D341Med (cell line): Measurements from ENCODE around the gene LMF1.
"Not testable (repeated sequence)": the region's sequence is repeated elsewhere in the genome, so short reads cannot be mapped to it uniquely, and the experiment has no call there.

Experiments used
- DNase-seq: peaks from one replicate; pipeline ENCODE4 v3.0.0; 2012; ENCODE audit warnings: low spot score

Gene LMF1

DNA sequence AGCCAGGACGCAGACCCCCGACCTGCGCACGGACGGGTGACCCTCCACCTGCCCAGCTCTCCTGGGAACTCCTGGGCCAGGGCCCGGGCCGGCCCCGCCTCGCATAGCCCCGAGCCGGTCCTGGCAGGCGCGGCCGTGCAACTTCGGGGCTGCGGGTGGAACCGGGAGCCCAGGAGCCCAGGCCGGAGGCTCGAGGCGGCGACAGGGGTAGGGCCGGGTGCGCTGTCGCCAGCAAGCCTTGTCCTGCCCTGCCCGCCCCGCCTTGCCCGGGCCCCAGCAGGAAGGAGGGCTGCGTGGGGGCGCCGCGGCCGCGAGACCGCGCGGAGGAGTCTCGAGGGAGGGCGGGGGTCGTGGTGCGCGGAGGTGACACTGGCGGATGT, 408 bp downstream of the LMF1 start:
- DNase-seq: no peak

DNA sequence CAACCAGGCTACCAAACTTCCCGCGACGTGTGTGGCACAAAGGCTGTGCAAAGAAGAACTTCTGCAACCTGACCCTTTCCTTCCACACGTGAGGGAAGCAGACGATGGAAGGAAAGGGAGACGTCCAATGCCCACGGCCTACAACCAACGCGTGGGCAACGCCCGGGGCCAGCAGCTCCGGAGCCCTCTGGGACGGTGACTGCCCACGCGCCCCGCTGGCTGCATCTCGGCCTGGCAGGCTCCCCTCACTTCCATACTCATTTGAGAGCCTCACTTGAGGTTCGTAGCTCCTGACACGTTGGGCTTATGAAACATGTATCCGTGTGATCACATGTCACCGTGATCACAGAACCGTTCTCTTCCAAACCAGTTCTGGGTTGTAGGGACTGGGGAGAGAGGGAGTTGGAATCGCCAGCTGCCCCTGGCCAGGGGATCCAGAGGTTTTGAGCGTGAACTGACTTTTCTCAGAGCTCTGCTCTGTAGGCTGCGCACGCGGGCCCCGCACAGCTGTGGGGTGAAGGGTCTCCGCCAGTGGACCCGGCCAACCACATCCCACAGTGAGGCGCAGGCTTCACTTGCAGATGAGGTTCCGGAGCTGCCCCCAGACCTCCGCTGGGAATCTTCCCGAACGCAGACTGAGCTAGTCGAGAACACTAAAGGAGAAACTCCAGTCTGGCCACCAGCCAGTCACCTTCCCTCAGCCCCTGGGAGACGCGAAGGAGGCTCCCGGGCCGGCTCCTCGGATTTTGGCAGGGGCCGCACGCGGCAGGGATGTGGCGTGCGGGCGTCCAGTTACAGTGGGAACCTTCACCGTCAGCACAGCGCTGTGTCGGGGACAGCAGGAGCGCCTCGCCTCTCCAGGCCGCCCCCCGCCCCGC, 1.0 kb downstream of the LMF1 start:
- DNase-seq: no peak

DNA sequence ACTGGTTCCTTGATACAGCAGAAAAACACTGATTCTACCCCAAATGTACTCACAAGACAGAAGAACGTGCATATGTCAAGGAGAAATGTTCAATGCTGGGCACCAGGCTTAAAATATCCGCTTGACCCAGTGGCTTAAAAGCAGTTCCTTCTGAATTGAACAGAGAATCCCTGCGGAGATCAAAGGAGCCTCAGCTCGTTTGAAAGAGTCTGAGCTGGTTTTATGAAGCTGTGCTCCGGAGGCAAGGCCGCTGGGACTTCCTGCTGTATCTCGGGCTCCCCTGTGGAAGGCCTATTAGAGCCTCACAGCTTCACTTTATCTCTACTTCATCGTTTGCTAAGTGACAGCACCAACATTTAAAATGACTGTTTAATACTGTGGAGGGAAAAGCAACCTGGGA, 2.2 kb downstream of the LMF1 start:
- DNase-seq: no peak

DNA sequence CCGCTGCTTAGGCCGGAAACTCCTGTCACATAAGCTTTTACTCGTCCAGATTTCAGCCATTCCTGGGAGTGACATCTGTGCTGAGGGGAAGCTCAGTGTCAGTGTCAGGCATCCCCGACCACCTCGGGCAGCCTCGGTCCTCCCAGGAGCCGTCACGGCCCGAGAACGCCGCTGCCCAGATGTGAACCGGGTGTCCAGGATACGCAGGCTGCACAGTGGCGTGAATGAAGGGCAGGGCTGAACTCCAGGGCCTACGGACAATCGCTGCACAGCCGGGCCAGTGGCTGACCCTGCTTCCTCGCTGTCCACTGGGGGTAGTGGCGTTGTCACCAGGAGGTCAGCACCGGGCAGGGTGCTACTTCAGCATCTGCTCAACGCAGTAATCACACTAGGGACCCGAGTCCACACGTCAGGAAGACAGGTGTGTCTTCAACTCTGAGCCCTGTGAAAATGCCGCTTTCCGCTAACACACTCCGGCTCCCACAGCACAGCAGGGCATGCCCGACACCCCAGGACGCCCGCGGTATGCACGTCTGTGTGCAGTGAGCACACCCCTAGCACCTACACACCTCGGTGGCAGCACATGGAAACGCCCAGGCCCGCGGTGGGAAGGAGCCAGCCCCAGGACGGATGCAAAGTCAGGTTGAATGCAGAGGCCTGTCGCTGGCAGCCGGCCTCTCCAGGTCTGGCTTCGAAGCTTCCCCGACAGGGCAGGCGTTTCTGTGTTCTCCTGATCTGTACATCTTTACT, 3.1 kb downstream of the LMF1 start:
- DNase-seq: no peak

DNA sequence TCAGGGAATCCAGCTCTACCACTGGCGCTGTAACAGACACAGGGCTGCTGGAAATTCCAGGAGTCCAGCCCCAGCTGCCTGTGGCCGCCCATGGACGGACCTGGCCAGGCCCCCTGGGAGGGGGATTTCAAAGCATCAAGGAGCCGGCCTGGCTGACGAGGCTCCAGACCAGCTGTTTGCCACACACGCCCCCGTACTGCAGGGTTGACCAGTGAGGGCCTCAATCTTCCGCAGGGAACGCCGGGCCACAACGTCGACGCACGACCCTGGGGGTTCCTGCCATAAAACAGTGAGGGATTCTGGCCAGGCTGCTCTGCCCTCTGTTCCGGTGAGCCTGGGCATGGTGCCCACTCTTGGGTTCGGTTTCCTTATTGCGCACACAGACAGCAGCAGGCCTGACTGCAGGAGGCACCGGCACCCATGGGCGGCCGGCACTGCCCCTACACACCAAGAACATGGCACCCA, 3.7 kb downstream of the LMF1 start:
- DNase-seq: no peak

DNA sequence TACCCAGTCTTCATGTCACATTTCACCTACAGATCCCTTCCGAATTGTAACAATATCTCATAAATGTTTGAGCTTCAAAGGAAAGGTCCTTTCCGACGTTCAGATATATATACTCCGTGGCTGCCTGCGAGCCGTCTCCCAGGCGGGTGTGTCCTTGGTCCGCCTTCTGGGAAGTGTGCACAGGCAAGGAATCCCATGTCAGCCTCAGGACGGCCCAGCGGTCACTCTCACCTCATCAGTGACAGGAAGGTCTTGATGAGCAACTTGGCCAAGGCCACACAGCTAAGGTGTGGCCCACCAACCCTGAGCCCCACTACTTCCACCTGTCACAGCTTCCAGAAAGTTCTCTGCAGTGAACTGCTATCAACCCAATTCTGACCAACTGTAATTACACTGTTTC, 4.3 kb downstream of the LMF1 start:
- no peak for DNase-seq

DNA sequence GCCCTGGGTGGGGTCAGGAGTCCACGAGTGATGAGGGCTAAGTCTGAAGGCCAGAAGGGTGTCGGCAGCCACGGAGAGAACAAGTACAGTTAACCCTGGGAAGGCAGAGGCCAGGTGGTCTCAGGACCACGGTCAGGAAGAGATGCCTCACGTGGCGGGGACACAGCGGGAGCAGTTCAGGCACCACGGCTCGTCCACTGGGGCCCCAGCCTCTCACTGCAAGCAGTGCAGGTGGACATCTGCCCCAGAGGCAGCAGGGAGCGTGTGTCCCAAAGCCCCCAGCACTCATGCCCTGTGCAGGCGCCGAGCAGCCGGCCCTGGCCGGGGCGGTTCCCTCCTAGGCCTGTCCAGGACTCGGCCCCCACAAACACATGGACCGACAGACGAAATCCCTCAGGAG, 4.7 kb downstream of the LMF1 start:
- DNase-seq: no peak

DNA sequence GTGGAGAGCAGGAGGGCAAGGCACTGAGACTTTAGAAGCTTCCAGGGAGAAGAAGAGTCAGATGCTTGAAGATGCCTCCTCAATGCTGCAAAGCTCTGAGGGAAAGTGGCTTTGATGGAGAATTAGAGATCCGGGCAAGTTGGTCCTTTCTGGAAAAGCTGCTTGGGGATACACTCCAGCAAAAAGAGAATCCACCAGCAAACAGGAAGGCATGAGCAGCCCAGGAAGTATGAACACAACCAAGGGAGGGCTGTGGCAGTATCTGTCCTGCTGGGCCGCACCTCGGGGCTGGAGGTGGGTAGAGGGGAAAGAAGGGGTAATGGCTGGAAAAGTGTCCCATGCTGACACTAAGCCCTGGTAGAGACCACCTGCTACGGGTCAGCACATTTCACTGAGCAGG, 5.3 kb downstream of the LMF1 start:
- no peak for DNase-seq

DNA sequence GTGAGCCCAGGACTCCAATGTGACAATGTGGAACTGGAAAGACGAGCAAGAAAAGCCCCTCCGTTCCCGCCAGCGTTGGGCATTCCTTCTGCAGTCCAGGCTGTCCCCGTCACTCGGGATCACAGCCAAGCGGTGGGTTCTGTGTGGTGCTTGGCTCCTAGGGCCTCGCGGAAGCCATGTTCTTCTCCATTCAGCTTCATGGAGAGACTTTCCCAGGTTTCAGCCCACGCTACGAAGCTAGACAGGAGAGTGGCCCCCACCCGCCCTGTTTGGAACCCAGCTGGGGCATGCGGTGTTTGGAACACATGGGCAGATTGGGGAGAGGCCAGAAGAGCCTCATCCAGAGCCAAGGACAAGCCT, 5.8 kb downstream of the LMF1 start:
- DNase-seq: no peak

DNA sequence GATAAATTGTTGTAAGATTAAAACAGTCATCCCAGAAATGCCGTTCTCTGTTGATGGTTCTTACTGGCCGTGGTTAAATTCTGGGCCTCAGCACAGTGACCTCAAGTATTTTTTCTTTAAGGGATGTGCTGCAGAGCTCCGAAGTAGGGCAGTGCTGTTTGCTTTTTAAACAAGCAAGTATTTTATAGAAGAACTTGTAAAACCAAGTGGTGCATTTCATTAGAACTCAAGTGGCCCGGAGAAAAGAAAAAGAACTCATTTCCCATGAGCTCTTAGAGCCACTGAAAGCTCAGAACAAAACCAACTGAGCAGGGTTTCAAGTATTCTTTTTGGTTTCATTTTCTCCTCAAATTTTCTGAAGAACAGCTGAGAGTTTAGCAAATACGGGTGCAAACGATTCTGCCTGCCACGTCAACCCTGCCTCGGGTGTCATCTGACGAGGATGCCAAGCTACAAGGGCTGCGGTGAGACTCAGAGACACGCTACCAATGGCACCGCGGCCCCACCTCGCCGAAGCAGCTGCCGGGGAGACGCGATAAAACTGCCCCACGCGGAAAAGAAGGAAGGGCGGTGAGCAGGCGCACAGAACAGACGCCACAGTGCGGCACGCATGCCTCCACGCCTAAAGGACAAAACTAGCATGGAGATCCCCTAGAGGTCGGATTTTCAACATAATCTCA, 6.3 kb downstream of the LMF1 start:
- DNase-seq: no peak

DNA sequence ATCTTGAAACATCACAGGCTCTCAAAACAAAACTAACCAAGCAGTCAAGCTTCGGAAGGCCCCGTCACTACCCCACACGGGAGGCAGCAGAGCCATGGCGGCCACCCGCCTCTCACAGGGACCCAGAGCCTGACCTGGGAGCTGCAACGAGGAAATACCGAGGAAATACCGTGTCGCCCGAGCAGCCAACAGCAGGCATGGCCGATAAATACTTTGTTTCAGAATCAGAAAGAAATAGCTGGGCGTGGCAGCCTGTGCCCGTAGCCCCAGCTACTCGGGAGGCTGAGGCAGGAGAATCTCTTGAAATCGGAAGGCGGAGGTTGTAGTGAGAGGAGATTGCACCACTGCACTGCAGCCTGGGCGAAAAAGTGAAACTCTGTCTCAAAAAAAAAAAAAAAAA, 6.9 kb downstream of the LMF1 start:
- DNase-seq: no peak

DNA sequence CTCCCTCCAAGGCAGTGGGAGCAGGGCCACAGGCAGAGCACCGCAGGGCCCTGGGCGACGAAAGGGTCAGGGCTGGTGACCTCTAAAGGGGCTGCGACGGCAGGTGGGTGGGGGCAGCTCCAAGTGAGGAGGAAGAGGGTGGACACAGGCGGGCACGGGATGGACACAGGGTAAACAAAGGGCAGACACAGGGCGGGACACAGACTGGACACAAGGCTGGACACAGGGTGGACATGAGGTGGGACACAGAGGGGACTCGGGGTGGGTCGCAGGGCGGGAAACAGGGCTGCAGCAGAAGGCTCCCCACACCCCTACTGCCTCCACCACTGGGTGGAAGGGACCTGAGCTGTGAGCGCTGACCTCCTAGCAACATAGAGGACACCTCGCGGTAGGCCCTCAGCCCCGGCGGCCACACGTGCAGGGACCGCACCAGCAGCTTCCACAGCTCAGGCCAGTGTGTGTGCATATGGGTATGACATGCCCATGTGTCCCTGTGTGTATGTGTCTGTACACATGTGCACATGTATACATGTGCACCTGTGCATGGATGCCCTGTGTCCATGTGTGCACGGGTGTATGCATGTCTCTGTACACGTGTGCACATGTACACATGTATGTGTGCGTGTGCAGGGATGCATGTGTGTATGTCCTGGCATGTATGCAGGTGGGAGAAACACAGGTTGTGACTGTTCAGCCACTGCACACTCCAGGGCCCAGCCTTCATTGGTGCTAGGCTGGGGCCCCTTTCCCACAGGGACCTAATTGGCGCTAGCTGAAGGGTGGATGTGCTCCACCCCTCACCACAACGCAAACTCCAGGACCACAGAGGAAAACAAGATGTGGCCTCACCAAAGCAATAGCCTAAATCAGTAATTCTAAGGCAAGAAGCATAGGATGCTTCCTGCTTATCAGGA, 7.6 kb downstream of the LMF1 start:
- no peak for DNase-seq

DNA sequence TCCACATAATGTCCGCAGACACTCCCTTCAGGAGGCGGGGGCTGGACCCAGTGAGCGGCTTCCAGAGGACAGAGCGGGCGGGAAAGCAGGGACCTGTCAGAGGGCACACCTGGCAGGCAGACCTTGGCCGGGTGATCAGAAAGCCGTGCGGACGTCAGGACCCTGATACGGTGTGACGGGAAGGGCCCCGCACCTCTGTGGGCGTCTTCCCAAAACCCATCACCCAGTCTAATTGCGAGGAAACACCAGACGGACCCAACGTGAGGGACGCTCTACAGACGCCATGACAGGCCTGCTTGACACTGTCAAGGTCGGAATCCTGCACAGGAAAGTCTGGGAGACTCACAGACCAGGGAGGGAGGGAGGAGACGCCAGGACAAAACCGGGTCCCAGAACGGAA, 8.4 kb downstream of the LMF1 start:
- no peak for DNase-seq

DNA sequence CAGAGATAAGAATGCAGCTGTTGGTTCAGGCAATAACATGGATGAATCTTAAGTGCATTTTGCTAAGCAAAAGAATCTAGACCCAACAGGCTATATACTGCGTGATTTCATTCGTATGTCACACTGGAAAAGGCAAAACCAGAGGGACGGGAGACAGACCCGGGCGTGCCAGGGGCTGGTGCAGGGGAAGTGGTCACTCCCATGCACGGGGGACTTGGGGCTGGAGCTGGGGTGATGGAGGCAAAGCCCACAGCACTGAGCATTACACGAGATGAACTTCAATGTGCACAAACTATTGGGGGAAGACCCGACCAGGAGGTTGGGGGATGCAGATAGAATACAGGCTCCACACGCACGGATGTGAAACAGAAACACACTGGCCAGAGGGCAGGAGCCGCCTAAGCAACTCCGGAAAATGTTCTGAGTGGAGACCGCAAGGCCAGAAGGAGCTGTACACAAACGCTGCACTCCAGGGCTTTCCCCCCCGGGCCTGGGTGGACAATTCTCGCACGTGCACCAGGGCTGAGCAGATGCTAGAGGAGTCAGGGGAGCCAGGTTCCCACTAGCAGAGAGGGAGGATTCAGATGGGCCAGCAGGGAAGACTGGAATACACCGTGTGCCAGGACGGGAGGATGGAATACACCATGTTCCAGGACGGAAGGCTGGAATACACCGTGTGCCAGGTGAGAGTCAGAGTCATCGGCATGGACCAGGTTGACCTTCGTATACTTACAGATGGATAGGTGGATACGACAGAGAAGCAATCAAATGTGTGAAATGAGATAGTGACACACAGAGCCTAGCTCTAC, 11.3 kb downstream of the LMF1 start:
- DNase-seq: no peak

DNA sequence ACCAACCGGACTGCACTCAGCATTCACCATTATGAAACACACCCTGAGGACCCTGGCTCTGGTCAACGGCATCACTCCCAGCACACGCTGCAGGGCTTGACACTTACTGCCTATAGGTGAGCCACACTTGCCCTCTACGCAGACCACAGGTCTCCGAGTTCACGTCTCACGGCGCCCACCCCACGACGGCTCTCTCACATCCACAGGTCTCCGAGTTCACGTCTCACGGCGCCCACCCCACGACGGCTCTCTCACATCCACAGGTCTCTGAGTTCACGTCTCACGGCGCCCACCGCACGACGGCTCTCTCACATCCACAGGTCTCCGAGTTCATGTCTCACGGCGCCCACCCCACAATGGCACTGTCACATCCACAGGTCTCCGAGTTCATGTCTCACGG, 15.0 kb downstream of the LMF1 start:
- DNase-seq: not testable (repeated sequence)

DNA sequence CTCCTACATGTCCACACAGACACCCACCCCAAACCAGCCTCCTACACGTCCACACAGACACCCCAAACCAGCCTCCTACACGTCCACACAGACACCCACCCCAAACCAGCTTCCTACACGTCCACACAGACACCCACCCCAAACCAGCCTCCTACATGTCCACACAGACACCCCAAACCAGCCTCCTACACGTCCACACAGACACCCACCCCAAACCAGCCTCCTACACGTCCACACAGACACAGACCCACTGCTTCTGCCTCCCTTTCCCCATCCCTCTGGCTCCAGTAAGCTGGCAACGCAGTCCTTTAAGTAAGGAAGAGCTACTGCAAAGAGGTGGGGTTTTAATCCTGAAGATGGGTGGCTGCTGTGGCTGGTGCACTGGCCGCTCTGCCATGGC, 17.0 kb downstream of the LMF1 start:
- DNase-seq: not testable (repeated sequence)

DNA sequence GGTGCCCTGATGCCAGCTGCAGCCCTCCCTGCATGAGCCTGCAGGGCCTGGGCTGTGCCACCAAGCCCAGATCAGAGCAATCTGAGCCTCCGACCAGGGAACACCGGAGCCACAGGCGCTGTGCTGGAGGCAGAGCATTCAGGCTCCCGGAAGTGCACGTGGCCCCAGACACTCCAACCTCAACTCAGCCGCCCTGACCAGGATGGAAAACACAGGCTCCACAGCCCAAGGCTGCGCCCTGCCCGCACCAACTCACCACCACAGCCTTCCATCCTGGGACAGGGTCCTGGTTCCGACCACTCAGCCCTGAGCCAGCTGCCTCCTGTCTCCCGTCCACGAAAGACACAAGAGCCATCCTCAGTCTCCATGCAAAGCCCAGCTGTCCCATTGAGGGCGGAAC, 18.5 kb downstream of the LMF1 start:
- DNase-seq: no peak

DNA sequence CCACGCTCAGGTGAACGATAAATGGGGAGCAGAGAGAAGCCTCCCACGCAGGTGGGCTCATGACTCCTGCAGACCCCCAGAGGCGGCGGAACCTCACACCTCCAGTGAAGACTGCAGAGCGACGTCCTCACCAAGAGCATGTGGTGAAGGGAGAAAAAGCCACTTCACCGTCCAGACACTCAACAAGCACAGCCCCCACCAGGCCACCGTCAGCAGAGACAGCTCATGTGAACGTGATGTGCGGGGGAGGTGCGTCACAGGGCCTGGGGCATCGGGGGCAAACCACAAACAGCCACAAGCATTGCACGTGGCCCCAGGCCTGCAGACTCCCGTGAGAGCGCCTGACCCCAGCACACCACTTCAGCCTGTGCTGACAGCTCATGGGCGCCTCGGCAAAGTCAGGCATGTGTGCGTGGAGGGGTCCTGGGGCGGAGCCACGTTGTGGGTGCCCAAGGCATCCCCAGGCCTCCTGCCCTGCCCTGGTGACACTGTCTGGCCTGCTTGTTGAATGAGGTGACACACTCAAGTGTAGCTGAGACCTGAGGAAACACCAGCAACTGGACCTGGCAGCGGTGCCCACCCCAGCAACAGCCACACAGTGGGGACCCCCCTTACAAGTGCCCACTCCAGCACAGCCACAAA, 19.0 kb downstream of the LMF1 start:
- DNase-seq: no peak

DNA sequence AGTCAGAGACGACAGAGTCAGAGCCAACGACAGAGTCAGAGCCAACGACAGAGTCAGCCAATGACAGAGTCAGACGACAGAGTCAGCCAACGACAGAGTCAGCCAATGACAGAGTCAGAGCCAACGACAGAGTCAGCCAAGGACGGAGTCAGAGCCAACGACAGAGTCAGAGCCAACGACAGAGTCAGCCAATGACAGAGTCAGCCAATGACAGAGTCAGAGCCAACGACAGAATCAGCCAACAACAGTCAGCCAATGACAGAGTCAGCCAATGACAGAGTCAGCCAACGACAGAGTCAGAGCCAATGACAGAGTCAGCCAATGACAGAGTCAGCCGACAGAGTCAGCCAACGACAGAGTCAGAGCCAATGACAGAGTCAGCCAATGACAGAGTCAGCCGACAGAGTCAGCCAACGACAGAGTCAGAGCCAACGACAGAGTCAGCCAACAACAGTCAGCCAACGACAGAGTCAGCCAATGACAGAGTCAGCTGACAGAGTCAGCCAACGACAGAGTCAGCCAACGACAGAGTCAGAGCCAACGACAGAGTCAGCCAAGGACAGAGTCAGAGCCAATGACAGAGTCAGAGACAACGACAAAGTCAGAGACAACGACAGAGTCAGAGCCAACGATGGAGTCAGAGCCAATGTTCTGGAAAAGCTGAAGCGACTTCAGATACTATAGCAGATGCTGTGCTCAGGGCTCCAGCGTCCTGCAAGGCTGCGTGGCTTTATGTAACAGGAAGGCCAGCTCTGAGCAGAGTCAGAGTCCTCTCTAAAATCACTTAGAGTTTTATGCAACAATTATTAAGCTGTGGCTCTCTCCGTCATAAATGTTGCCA, 19.8 kb downstream of the LMF1 start:
- not testable (repeated sequence) for DNase-seq

DNA sequence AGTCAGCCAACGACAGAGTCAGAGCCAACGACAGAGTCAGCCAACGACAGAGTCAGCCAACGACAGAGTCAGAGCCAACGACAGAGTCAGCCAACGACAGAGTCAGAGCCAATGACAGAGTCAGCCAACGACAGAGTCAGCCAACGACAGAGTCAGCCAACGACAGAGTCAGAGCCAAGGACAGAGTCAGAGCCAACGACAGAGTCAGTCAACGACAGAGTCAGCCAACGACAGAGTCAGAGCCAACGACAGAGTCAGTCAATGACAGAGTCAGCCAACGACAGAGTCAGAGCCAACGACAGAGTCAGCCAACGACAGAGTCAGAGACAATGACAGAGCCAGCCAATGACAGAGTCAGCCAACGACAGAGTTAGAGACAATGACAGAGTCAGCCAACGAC, 22.0 kb downstream of the LMF1 start:
- not testable (repeated sequence) for DNase-seq
